HepG2 (cell line): ENCODE results near the gene LDAF1. TPM values are rescaled to one million over a fixed set of nuclear protein-coding genes. Genes with fewer than 3 reads are reported as not detected.

Source experiments
- GPBP1L1 ChIP-seq: sonication (generic); formaldehyde crosslinking; IDR thresholded peaks from 2 replicates; pipeline ENCODE4 v1.5.0; 2020; ENCODE audit warnings: mild to moderate bottlenecking, missing genetic modification reagents
- KIAA2018 ChIP-seq: sonication (generic); formaldehyde crosslinking; IDR thresholded peaks from 2 replicates; pipeline ENCODE4 v1.5.0; 2020; ENCODE audit warnings: mild to moderate bottlenecking, missing genetic modification reagents, borderline replicate concordance
- ONECUT2 ChIP-seq: sonication (generic); formaldehyde crosslinking; IDR thresholded peaks from 2 replicates; pipeline ENCODE4 v1.4.0; 2020; ENCODE audit warnings: missing genetic modification reagents
- POGK ChIP-seq: sonication (generic); formaldehyde crosslinking; conservative IDR thresholded peaks from 2 replicates; pipeline ENCODE4 v1.8.0; 2022; ENCODE audit warnings: mild to moderate bottlenecking, moderate library complexity, missing genetic modification reagents
- THAP11 ChIP-seq: IDR thresholded peaks from 2 replicates; pipeline ENCODE4 v1.6.1; 2016; ENCODE audit warnings: missing biosample characterization, missing genetic modification reagents
- ZNF280B ChIP-seq: sonication (generic); formaldehyde crosslinking; IDR thresholded peaks from 2 replicates; pipeline ENCODE4 v1.5.0; 2020; ENCODE audit warnings: missing genetic modification reagents, mild to moderate bottlenecking, borderline replicate concordance
- polyA plus RNA-seq, 8 experiments: library from polyadenylated mRNA; depleted of rRNA in 3 of 8; stranded (reverse) in 7 of 8; unstranded in 1 of 8; fragments of >200 nt; fragmentation: Illumina TruSeq in 4 of 8; extraction: Trizol in 4 of 8; gene quantifications; 2 replicates each; pipeline versions ENCODE4 v1.2.1 to v1.2.3, GENCODE V29; 2011 to 2016; ENCODE audit warnings: low read depth in 4 of 8, missing spikeins in 1 of 8, mixed read lengths in 1 of 8; ENCODE audit not compliant: insufficient read depth in 1 of 8
- total RNA-seq, 5 experiments: library from RNA; depleted of rRNA; stranded (reverse); fragments of >200 nt; fragmentation: Illumina TruSeq; extraction: Trizol; gene quantifications; 2 replicates each; pipeline ENCODE4 v1.2.3, GENCODE V29; 2016; ENCODE audit warnings: low read depth in 1 of 5

The LDAF1 gene
- total and polyA plus RNA-seq, 2 of the 13 experiments (the other 11 are each of a cell fraction or from before 2014, with no cell fraction given), result 6.3 to 7.5 TPM

DNA sequence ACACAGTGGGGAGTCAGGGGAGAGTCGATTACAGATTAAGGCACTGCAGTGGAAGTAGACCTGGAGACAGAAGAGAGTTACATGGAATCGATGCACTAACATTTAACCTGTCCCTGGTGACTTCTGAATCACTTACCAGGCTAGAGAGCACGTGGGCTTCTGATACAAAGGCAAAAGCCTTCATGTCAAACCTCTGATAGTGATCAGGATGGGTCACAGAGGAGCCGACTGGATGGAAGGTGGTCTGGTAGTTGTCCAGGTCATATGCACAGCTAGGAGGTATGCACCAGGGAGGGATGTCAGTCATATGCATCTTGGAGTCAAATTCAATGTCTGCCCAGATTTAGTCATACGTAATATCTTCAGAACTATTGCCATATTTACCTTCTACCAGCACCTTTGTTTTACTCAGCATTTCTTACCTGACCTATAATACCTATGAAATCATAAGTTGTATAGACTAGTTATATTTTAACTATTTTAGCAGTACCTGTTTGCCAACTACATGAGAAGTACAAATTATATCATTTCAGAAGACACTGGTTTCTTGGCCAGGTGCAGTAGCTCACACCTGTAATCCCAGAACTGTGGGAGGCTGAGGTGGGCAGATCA lies 41.2 kb downstream of the LDAF1 start (continued):
- TF ChIP-seq KIAA2018 (CRISPR knock-in tag), result no peak
- TF ChIP-seq ONECUT2, result no peak
- TF ChIP-seq GPBP1L1, result no peak
- TF ChIP-seq THAP11 (CRISPR knock-in tag), result no peak
- TF ChIP-seq POGK (CRISPR knock-in tag), result no peak
- TF ChIP-seq ZNF280B (CRISPR knock-in tag), result no peak
